Spleen (tissue), 11 donors: ENCODE results near the gene MUC13. TPM values are rescaled to one million over a fixed set of nuclear protein-coding genes. Genes with fewer than 3 reads are reported as not detected.

Experiments
- DNase-seq: peaks from one replicate; pipeline ENCODE4 v3.0.0-alpha.2; 2020
- H3K27ac ChIP-seq, 8 donors: fragments of 200-600 bp; sonication (generic) in 7 of 8; 1 replicate in 4 of 8; 2 replicates in 4 of 8; pipeline versions ENCODE4 v1.5.0 to v1.8.0; 2016 to 2021; ENCODE audit warnings: inconsistent platforms in 4 of 8, mild to moderate bottlenecking in 4 of 8, moderate library complexity in 1 of 8
- H3K27me3 ChIP-seq, 7 donors: fragments of 200-600 bp; sonication (generic) in 6 of 7; replicated peaks in 1 of 7; 1 replicate in 4 of 7; 2 replicates in 3 of 7; pipeline versions ENCODE4 v1.5.0 to v1.8.0; 2016 to 2021; ENCODE audit warnings: inconsistent platforms in 3 of 7, mild to moderate bottlenecking in 1 of 7
- H3K36me3 ChIP-seq, 6 donors: fragments of 200-600 bp; sonication (generic) in 5 of 6; 1 replicate in 4 of 6; 2 replicates in 2 of 6; pipeline versions ENCODE4 v1.5.0 to v1.8.0; 2016 to 2021; ENCODE audit warnings: inconsistent platforms in 2 of 6
- H3K4me1 ChIP-seq, 6 donors: fragments of 200-600 bp; sonication (generic) in 5 of 6; 1 replicate in 3 of 6; 2 replicates in 3 of 6; pipeline versions ENCODE4 v1.5.0 to v1.8.0; 2016 to 2021; ENCODE audit warnings: inconsistent platforms in 3 of 6
- H3K4me3 ChIP-seq, 8 donors: fragments of 200-600 bp; sonication (generic) in 7 of 8; 1 replicate in 4 of 8; 2 replicates in 4 of 8; pipeline versions ENCODE4 v1.5.0 to v1.8.0; 2016 to 2021; ENCODE audit warnings: inconsistent platforms in 4 of 8, mild to moderate bottlenecking in 4 of 8, moderate library complexity in 2 of 8
- H3K9me3 ChIP-seq, 8 donors: fragments of 200-600 bp; sonication (generic) in 7 of 8; 1 replicate in 4 of 8; 2 replicates in 4 of 8; pipeline versions ENCODE4 v1.5.0 to v1.8.0; 2016 to 2021; ENCODE audit warnings: inconsistent platforms in 4 of 8
- CTCF ChIP-seq, 11 experiments: fragments of 200-600 bp in 7 of 11; fragments of 450-650 bp in 4 of 11; sonication (generic) in 4 of 11; IDR thresholded peaks in 8 of 11; conservative IDR thresholded peaks in 3 of 11; 1 replicate in 7 of 11; 2 replicates in 4 of 11; pipeline versions ENCODE4 v1.4.0 to v1.8.0; 2016 to 2021; ENCODE audit warnings: antibody characterized with exemption in 11 of 11, inconsistent platforms in 4 of 11, mild to moderate bottlenecking in 1 of 11
- POLR2A ChIP-seq, 3 donors: fragments of 450-650 bp; IDR thresholded peaks; one replicate each; pipeline ENCODE4 v1.5.1; 2017; ENCODE audit warnings: antibody characterized with exemption in 3 of 3, mild to moderate bottlenecking in 1 of 3
- POLR2AphosphoS5 ChIP-seq, 3 donors: sonication (generic); formaldehyde crosslinking; IDR thresholded peaks; one replicate each; pipeline ENCODE4 v1.5.1; 2017; ENCODE audit warnings: antibody characterized with exemption in 3 of 3
- WGBS, 5 donors: extraction: QIAGEN DNeasy Blood & Tissue Kit in 3 of 5; methylation state at CpG; one replicate each; pipeline versions ENCODE4 v1.1.5 to v1.1.7; 2013 to 2018; 5-methylcytosine and 5-hydroxymethylcytosine counted together
- intact Hi-C: fragments of 100-400 bp; cut with DNase I; formaldehyde crosslinking; loops from one replicate; pipeline ENCODE4 v1.15.0; 2023; ENCODE audit warnings: low total_unique reads
- polyA plus RNA-seq, 3 donors: library from polyadenylated mRNA; stranded (reverse); fragments of 200-250 nt; gene quantifications; one replicate each; pipeline ENCODE4 v1.2.1, GENCODE V29; 2013
- total RNA-seq, 7 donors: library from RNA; depleted of rRNA in 3 of 7; stranded (reverse); fragments of >200 nt in 3 of 7; fragmentation: NEBNext Ultra II Directional in 4 of 7; extraction: Animal tissue kit (Norgen Biotek cat#: 25700) in 4 of 7; gene quantifications; one replicate each; pipeline versions ENCODE4 v1.1.0 to v1.2.1, GENCODE V29; 2016 to 2021
- donor health status: healthy with polysubstance abuse.
- donor health status: DM: no; HTN: no; CAD: no; lungs with moderate emphysema.
- donor health status: DM: no; HTN: no; CAD: no.
- donor health status: Bipolar disorder and iron deficiency.
- donor health status: healthy.
- donor health status: DM: no; HTN: no; CAD: no.
- donor health status: DM: yes; HTN: yes; CAD: no.

The MUC13 gene
- total and polyA plus RNA-seq, 10 donors = 0.06 to 0.93 (median 0.17) TPM; not detected in 4

- WGBS, 5 donors = 84 to 98% (median 97%) methylated on average over 1 of the region's 1 CpG
- TF ChIP-seq POLR2A (IDR thresholded peaks at IDR 0.05) (no peak), POLR2AphosphoS5 (IDR thresholded peaks at IDR 0.05) (no peak), CTCF (IDR thresholded peaks at IDR 0.05 in 8 of 11, conservative IDR thresholded peaks at IDR 0.05 in 3 of 11) (no peak)
- intact Hi-C loops = no loop called here
- H3K36me3 ChIP-seq = no peaks in the 10 kb centered on the region
- no peaks in the 10 kb centered on the region for H3K27me3 ChIP-seq
- no peak overlapping the region for H3K27ac ChIP-seq
- H3K9me3 ChIP-seq = no peaks in the 10 kb centered on the region
- H3K4me1 ChIP-seq = peaks cover 0 to 27% (median 16%) of the 10 kb centered on the region in 6 donors
- DNase-seq = no peak
- no peak overlapping the region for H3K4me3 ChIP-seq
Measured at GRCh38 chr3:124896824-124897526, 37.6 kb downstream of the MUC13 start.

- 90 to 97% (median 92%) methylated on average over 7 of the region's 7 CpGs for WGBS, 5 donors
Measured at GRCh38 chr3:124895756-124896155, 38.8 kb downstream of the MUC13 start.

GRCh38 chr3:124893526-124893925 lies 41.0 kb downstream of the MUC13 start:
- WGBS, 5 donors = 84 to 95% (median 86%) methylated on average over 2 of the region's 2 CpGs
- H3K4me3 ChIP-seq = no peak overlapping the region
- intact Hi-C loops = no loop called here
- H3K4me1 ChIP-seq = no peaks in the 10 kb centered on the region
- TF ChIP-seq POLR2AphosphoS5 (IDR thresholded peaks at IDR 0.05) (no peak), POLR2A (IDR thresholded peaks at IDR 0.05) (no peak), CTCF (IDR thresholded peaks at IDR 0.05 in 8 of 11, conservative IDR thresholded peaks at IDR 0.05 in 3 of 11) (no peak)
- H3K9me3 ChIP-seq = no peaks in the 10 kb centered on the region
- no peaks in the 10 kb centered on the region for H3K36me3 ChIP-seq
- H3K27ac ChIP-seq = no peak overlapping the region
- peaks cover 0 to 9% (median 0%) of the 10 kb centered on the region in 7 donors for H3K27me3 ChIP-seq
- no peak for DNase-seq

More at GRCh38 chr3:124895756-124896155, 38.8 kb downstream of the MUC13 start:
- intact Hi-C loops = no loop called here
- Histone ChIP-seq H3K9me3 (no peaks in the 10 kb centered on the region), H3K27me3 (no peaks in the 10 kb centered on the region), H3K27ac (no peak overlapping the region), H3K36me3 (no peaks in the 10 kb centered on the region), H3K4me3 (no peak overlapping the region), H3K4me1 (peaks cover 0 to 18% (median 7%) of the 10 kb centered on the region in 6 donors)
- TF ChIP-seq CTCF (IDR thresholded peaks at IDR 0.05 in 8 of 11, conservative IDR thresholded peaks at IDR 0.05 in 3 of 11) (no peak), POLR2A (IDR thresholded peaks at IDR 0.05) (no peak), POLR2AphosphoS5 (IDR thresholded peaks at IDR 0.05) (no peak)
- no peak for DNase-seq

GRCh38 chr3:124890573-124891190 lies 43.9 kb downstream of the MUC13 start:
- TF ChIP-seq CTCF (IDR thresholded peaks at IDR 0.05 in 8 of 11, conservative IDR thresholded peaks at IDR 0.05 in 3 of 11) (no peak), POLR2A (IDR thresholded peaks at IDR 0.05) (no peak), POLR2AphosphoS5 (IDR thresholded peaks at IDR 0.05) (no peak)
- WGBS, 5 donors = 71 to 89% (median 84%) methylated on average over 5 of the region's 5 CpGs
- H3K9me3 ChIP-seq = no peaks in the 10 kb centered on the region
- no peaks in the 10 kb centered on the region for H3K36me3 ChIP-seq
- peaks cover 0 to 37% (median 14%) of the 10 kb centered on the region in 7 donors for H3K27me3 ChIP-seq
- H3K27ac ChIP-seq = no peak overlapping the region
- intact Hi-C loops = no loop called here
- H3K4me3 ChIP-seq = no peak overlapping the region
- DNase-seq = no peak
- peaks cover 0 to 25% (median 16%) of the 10 kb centered on the region in 6 donors for H3K4me1 ChIP-seq
